ENCODE data around the gene SELENOI. TPM values are rescaled to one million over a fixed set of nuclear protein-coding genes. Genes with fewer than 3 reads are reported as not detected.

The SELENOI gene
- polyA plus RNA-seq, 3 donors, result 21.0 to 23.0 (median 22.4) TPM

DNA sequence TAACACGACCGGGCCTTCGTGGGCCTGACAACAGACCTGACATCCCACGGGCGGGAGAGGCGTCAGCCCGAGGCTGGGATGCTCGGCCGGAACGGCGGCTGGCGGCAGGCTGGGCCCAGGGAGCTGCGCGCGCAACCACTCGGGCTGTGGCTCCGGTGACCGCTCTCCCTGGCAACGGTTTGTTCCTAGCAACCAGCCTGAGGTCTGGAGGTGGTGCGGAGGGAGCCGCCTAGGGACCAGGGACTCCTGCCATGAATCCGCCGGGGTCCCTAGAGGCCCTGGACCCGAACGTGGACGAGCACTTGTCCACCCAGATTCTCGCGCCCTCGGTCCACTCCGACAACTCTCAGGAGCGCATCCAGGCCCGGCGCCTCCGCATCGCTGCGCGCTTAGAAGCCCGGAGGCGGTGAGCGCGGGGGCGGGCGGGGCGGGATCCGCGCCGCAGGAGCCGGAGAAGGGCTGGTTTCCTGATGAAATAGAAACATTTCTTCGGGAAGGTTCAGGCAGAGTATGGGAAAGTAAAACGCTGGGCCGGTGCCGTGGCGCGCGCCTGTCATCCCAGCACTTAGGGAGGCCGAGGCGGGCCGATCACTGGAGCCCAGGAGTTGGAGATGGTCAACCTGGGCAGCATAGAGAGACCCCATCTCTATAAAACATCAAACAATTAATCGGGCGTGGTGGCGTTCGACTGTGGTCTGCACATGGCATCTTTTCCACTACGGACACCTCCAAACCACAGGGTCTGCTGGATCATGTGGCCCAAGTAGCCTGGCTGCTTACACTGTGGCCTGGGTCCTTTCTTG lies 56.0 kb downstream of the SELENOI start, which contains the start of gene DRC1:
Gene DRC1, plus strand, starts transcription at position 182 of the 803 bp plus-strand sequence. Its CDS starts 70 bp downstream, at position 252.
- peak; percentile 60 to 76 (median 67) for DNase-seq (ENCODE audit: low read depth in 3 of 3, low spot score in 2 of 3)

DNA sequence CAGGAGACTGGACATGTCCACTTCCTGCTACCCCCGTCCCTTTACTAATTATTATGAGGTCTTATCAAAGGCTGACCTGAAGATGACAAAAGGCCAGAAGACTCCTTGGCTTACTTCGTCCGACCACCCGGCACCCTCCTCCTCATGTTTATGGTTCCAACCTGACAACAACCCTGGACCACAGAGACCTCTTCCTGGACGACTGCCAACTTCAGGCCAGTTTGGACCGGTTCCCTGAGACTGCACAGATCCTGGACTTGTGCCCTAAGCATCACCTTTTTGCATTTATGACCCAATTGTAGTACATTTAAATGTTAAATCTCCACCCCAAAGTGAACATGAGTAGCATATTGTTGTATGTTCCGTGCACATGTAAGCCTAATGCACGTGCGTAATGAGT lies 61.6 kb downstream of the SELENOI start:
- DNase-seq (ENCODE audit: low read depth in 3 of 3, low spot score in 2 of 3), result no peak

DNA sequence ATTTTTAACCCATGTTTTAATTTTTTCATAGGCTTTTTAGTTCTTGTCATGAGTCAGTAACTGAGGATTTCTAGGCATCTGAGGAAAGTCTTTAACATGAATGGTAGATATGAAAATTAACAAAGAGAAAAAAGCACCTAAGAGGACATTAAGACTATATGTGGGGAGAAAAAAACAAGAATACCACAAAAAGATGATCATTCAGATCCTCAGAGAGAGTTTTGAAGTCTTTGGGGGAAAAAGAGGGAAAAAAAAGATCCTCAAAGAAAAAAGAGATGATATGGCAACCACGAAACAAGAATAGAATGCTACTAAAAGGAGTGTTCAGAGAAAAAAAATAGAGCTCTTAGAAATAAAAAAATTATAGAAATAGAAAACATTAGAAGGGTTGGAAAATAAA lies 63.8 kb downstream of the SELENOI start:
- DNase-seq (ENCODE audit: low read depth in 3 of 3, low spot score in 2 of 3), result no peak

DNA sequence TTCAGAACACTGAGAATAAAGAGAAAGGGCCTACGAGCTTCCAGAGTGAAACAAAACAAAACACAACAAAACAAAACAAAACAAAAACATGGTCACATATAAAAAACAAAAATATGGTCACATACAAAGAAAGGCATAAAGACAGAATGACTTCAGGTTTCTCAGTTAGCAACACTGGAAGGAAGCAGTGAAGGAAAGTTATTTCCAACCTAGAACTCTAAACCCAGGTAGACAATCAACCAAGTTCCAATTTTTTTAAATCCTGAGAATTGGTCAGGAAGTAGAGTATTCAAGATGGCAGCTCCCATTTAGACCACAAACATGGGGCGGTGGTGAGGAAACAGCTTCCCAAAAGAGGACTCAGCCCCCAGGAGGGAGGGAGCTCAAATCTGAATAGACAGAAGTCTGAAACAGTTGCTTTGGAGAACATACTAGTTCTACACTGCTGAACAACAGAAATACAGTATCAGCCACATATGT lies 64.9 kb downstream of the SELENOI start:
- no peak for DNase-seq (ENCODE audit: low read depth in 3 of 3, low spot score in 2 of 3)

DNA sequence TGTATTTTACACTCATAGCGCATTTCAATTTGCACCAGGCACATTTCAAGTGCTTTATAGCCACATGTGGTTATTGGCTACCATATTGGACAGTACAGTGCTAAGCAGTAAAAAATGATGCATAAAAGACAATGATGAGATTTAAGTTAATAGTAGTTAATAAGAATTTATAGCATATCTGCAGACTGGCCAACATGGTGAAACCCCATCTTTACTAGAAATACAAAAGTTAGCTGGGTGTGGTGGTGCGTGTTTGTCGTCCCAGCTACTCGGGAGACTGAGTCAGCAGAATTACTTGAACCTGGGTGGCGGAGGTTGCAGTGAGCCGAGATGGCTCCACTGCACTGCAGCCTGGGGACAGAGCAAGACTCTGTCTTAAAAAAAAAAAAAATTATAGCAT lies 65.5 kb downstream of the SELENOI start:
- no peak for DNase-seq (ENCODE audit: low read depth in 3 of 3, low spot score in 2 of 3)

DNA sequence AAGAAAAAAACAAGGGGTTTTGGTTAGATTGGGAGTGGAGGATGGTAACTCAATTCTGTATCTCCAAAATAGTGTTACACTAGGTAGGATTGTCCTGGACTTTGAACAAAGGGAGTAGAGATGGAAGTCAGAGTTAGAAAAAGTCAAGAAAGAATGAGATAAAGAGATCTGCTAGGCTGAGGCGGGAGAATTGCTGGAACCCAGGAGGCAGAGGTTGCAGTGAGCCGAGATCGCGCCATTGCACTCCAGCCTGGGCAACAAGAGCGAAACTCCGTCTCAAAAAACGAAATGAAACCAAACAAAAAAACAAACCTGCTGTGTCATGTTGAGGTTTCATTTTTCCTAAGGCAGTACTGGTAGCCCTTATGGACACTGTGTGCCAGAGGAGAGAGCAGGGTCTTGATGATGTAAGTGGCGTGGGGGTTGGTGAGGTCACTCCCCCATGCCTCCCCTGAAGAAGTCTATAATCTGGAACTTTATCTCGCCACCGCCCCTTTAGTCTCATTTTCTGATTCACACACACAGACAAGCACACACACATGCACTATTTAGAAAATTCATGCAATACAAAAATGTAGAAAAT lies 66.2 kb downstream of the SELENOI start:
- DNase-seq (ENCODE audit: low read depth in 3 of 3, low spot score in 2 of 3), result no peak

DNA sequence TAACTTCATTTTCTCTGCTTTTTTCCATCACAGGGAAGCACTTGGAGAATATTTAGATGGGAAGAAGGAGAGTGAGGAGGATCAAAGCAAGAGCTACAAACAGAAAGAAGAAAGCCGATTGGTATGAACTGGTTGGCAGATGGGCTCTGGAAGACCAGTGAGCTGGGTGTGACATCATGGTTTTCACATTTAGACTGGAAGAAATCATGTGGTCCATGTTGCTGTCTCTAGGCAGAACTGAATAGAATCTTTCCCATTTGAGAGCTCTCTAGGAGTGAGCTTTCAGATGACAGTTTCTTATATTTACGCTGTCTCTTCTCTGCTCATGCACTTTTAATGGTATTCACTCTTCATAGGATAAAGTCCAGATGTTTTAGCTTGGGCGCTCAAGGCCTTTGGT lies 68.4 kb downstream of the SELENOI start:
- no peak for DNase-seq (ENCODE audit: low read depth in 3 of 3, low spot score in 2 of 3)

DNA sequence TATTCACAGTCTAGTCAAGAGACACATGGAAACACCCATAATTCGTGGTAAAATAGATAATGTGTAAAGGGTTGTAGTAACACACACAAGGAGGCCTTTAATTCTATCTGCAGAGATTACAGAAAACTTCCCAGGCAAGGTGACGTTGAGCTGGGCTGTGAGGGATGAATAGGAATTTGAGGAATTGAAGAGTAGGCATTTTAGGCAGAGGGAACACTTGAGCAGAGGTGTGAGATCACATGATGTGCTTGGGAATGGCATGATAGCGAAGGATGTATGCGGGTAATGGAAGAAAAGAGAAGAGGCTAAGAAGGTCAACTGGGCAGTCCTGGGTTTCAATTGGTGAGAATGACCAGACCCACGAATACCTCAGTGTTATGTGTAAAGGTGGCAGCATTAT lies 76.0 kb downstream of the SELENOI start:
- DNase-seq (ENCODE audit: low read depth in 3 of 3, low spot score in 2 of 3), result no peak

DNA sequence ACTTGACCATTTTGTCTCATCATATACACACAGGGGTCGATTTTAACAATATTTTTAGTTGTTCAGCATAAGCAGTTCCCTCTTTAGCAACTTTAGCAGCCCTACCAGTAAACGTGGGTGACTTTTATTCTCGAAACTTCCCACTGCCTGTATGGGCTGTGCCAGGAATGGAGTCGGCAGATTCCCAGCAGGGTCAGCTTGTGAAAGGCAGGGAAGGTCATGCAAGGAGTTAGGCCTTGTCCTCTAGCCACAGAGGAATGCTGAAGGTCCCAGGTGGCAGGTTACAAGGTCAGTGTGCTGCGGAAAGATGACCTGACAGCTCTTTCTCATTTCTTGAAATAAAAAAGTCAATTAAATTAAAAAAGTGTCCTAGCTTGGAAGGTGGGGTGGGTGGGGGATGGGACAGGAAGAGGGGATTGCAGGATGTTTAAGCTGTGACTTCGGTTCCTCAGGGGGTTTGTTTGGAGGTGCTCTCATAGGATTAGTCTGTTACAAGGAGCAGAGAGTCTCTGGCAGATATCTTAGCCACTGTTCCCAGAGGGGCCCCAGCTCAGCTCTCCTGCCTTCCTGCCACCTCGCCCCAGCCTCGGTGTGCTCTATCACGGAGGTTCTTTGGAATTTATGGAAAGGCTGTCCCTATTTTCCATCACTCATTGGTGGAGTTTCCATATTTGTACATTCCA lies 77.1 kb downstream of the SELENOI start:
- DNase-seq (ENCODE audit: low read depth in 3 of 3, low spot score in 2 of 3), result no peak

DNA sequence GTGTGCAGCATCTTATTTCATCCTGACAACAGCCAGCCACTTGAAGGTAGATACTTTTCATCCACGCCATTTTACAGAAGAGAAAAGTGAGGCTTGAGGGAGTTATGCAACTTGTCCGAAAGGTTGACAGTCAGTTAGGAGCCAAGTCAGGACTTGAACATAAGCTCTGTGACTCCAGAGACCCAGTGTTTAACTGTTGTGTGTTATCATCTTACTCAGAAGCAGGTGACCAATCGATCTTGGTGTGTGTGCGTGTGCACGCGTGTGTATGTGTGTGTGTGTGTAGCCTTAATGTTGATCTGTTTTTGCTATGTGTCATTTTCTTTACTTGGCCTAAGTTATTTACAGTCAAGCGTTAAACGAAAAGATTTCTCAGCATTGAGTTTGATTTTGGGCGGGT lies 77.8 kb downstream of the SELENOI start:
- DNase-seq (ENCODE audit: low read depth in 3 of 3, low spot score in 2 of 3), result no peak

DNA sequence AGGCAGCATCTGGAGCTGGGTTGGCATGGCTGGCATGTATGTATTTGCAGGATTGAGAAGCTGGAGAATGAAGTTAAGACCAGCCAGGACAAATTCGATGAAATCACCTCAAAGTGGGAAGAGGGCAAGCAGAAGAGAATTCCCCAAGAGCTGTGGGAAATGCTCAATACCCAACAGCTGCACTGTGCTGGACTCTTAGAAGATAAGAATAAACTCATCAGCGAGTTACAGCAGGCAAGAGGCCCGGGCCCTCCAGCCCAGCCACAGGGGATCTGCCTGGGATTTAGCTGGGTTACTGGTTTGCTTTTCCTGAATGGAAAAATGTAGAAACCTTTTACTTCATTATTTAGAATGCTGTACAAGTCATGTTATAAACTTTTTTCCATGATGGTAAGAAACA lies 78.3 kb downstream of the SELENOI start:
- no peak for DNase-seq (ENCODE audit: low read depth in 3 of 3, low spot score in 2 of 3)

DNA sequence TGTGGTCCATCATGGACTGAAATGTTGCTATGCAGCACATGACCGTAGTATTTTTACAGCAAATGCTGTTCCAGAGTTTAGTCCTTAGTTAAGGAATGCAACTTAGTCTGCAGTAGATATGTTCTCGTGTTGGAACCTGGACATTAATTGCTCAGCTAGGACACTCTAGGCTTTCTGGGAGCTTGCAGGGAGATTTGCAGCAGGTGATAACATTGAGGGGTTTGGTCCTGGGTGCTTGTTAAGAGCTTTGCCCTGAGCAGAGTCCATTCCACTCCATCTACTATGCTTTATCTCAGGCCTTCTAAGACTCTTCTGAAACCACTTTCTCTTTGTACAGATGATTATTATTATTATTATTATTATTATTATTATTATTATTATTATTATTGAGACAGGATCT lies 82.9 kb downstream of the SELENOI start:
- DNase-seq (ENCODE audit: low read depth in 3 of 3, low spot score in 2 of 3), result no peak

DNA sequence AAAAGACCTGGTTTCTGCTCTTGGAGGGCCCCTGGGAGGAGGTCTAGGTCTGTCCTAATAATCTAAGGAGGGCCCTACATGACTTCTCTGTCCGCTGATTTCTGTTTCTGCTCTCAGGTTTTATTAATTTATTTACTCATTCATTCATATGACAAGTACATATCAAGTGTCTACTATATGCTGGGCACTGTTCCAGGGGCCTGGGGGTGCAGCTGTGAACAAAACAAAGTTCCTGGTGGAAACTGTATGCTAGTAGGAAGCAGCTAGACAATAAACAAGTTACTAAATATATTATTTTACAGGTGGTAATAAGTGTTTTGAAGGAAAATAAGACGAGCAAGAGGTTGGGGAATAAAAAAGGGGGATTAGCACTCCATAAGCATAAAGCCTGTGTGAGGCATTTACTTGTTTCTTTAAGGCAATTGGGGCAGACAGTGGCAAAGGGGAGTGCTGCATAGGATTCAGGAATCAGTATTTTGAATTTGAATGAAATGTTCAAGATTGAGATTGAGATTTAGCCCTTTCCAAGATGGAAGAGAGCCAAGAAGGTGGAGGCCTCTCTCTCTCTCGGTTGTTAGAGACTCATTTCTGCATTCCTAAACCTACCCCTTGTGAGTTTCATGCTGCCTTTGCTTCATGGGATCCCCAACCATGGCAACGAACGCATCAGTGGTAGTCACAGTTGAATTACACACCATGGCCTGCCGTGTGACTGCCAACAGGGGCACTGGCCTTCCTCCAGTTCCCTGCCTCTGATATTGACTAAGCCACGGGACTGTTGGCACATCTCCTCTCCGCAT lies 84.0 kb downstream of the SELENOI start:
- no peak for DNase-seq (ENCODE audit: low read depth in 3 of 3, low spot score in 2 of 3)

DNA sequence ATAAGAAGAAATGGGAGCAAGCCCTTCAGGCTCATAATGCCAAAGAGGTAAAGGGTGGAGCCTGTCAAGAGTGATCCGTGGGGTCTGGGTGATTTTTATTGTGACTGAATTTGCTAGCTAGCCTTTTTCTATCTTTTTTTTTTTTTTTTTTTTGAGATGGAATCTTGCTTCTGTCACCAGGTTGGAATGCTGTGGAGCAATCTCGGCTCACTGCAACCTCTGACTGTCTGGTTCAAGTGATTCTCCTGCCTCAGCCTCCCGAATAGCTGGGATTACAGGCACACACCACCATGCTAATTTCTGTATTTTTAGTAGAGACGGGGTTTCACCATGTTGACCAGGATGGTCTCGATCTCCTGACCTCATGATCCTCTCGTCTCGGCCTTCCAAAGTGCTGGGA lies 84.9 kb downstream of the SELENOI start:
- DNase-seq (ENCODE audit: low read depth in 3 of 3, low spot score in 2 of 3), result no peak

DNA sequence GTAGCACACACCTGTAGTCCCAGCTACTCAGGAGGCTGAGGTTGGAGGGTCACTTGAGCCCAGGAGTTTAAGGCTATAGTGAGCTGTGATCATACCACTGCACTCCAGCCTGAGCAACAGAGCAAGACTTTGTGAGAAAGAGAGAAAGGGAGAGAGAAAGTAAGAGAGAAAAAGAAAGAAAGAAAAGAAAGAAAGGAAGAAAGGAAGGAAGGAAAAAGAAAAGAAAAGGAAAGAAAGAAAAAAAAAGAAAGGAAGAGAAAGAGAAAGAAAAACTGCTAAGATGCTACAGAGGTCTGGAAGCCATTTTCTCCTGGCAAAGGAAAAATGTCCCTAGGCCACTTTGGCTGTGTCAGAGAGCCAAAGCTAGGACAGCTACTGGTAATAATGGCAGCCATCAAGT lies 86.4 kb downstream of the SELENOI start:
- DNase-seq (ENCODE audit: low read depth in 3 of 3, low spot score in 2 of 3), result no peak

DNA sequence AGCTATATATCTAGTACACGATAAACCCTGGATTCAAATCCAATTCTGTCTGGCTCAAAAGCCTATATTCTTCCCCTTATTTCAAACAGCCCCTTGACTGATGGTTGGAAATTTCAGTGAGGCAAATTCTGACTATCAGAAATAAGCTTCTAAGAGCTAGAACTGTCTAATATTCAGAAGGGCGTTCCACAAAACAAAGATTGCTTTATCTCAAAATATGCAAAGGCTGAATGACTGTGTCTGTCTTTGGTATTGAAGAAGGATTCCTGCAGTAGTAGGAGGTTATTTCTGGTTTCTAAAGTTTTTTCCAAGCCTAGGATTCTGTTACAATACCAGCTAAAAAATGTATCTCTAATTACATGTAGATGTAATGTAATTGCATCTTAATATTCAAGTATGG lies 86.9 kb downstream of the SELENOI start:
- DNase-seq (ENCODE audit: low read depth in 3 of 3, low spot score in 2 of 3), result no peak

DNA sequence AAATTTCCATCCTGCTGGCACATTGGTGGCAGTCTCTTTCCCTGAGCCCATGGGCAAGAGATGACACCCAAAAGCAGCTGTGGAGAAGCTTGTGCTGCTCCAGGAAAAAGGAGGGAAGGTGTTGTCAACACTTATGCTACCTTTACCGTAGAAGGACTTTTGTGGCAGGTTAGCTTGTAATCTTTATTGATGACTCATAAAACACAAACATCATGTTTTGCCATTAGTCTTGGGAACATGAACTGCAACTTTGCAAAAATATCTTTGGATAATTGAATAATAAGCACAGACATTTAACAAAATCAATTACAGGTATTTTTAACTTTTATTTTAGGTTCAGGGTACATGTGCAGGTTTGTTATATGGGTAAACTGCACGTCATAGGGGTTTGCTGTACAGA lies 89.2 kb downstream of the SELENOI start:
- DNase-seq (ENCODE audit: low read depth in 3 of 3, low spot score in 2 of 3), result no peak

DNA sequence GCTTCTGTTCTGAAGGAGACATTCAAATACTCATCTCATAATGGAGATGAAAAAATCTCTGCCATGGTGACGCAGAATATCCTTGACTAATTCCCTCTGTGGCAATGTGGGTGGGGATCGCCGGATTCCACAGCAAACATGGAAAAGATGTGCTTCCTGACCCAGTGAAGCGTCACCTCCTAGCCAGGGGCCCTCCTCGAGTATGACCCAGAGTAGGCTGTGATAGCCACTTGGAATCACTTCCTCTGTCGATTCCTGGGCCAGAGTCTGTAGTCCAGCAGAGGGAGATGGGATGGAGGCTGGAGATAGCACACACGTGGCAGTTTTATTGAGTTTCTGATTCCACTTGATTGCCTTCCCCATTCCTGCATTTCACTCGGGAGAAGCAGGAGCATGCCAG lies 92.6 kb downstream of the SELENOI start:
- DNase-seq (ENCODE audit: low read depth in 3 of 3, low spot score in 2 of 3), result no peak

DNA sequence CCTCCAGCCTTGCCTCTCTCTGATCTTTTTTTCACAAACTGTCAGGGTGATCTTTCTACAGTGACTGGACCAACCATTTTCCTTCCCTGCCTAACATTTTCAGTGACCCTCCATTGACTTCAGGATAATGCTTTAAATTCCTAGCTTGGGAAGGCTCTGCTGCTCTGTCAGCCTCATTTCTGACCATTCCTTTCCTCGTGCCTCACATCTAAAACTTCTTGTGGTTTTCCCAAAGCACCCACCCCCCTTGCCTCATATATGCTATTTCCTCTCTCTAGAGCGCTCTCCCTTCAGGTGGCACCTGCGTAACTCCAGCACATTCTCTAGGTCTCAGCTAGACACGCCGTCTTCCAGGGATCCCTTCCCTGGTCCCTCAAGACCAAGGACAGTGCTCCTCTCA lies 93.0 kb downstream of the SELENOI start:
- no peak for DNase-seq (ENCODE audit: low read depth in 3 of 3, low spot score in 2 of 3)

DNA sequence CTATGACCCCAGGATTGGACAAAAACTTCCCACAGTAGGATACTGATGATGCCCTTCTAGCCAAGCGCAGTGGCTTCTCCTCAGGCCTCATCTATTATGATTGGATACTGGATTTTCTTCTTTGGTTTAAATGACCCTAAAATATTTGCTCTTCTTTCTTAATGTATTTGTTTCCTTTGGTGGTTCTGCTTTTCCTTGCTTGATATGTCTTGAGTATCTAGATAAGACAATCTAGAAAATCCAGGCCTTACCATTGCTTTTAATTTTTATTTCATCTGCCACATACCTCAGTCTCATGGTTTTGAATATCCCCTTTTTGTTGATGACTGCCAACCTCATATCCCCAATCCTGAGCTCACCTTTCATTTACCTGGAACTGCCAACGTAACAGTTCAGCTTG lies 96.4 kb downstream of the SELENOI start:
- DNase-seq (ENCODE audit: low read depth in 3 of 3, low spot score in 2 of 3), result no peak

DNA sequence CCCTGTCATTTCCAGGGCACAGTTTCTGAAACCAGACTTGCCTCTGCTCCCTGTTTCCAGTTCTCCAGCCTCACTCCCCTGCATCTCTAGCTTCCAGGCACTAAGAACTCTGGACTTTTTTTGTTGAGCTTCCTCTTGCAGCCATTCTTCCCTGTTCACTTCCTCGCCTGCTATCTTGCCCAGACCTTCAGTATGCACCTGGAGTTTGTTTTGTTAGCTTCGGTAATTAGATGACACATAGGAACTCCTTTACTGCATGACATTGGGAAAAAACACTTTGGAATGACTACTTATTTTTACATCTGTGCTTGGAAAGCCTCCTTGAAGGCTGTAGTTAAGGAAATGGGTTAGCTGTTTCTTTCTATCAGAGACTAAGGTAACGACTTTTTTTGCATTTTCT lies 96.8 kb downstream of the SELENOI start:
- DNase-seq (ENCODE audit: low read depth in 3 of 3, low spot score in 2 of 3), result no peak

All from right renal cortex interstitium (tissue), 3 donors.